ENCODE measurements around the gene ZNF319. TPM values are rescaled to one million over a fixed set of nuclear protein-coding genes. Genes with fewer than 3 reads are reported as not detected.
"Not testable (repeated sequence)": the region's sequence is repeated elsewhere in the genome, so short reads cannot be mapped to it uniquely, and the experiment has no call there.

ZNF319 gene
- total RNA-seq, 2 donors from 2014 or later, result 3.3 to 4.7 TPM

DNA sequence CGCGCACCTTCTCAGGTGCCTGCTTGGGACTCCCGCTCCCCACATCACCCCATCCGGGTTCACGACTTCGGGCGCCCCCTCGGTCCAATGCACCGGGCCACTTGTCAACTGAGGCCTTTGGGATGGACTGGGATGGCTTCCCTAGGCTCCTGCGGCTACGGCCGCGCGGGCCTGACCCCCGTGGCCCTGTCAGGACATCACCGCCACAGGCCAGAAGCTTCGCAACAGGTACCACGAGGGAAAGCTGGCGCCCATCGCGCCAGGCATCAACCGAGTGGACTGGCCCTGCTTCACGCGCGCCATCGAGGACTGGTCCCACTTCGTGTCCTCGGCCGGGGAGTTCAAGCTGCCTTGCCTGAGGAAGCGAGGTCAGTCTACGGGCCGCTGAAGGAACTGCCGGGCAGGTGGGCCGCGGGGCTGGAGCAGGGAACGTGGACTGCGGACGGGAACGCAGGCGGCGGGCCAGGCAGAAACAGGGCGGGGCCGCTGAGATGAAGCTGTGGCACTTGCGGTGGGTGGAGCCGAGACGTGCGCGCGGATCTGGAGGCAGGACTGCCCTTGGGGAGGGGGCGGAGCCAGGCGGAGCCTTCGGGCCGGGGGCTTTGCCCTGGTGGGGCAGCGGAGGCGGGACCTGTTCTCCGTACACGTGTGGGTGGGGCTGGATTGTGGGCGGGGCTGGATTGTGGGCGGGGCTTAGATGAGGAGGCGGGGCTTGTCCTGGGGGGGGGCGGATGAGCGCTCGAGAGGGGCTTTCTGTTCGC is 15.8 kb downstream of the ZNF319 start:
- TF ChIP-seq, protein P1, sequence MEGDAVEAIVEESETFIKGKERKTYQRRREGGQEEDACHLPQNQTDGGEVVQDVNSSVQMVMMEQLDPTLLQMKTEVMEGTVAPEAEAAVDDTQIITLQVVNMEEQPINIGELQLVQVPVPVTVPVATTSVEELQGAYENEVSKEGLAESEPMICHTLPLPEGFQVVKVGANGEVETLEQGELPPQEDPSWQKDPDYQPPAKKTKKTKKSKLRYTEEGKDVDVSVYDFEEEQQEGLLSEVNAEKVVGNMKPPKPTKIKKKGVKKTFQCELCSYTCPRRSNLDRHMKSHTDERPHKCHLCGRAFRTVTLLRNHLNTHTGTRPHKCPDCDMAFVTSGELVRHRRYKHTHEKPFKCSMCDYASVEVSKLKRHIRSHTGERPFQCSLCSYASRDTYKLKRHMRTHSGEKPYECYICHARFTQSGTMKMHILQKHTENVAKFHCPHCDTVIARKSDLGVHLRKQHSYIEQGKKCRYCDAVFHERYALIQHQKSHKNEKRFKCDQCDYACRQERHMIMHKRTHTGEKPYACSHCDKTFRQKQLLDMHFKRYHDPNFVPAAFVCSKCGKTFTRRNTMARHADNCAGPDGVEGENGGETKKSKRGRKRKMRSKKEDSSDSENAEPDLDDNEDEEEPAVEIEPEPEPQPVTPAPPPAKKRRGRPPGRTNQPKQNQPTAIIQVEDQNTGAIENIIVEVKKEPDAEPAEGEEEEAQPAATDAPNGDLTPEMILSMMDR (IDR thresholded peaks at IDR 0.05), result no peak
- TF ChIP-seq POLR2A (IDR thresholded peaks at IDR 0.05), result no peak
- Histone ChIP-seq H3K27me3 (no peaks in the 10 kb centered on the region), H3K9me3 (no peaks in the 10 kb centered on the region), H3K27ac (peak overlapping the region in 1 of 4 donors; percentile 27), H3K4me3 (peak overlapping the region; percentile 29 to 35), H3K4me1 (peaks cover 9% of the 10 kb centered on the region), H3K36me3 (replicated peaks in 1 of 2; ENCODE audit: insufficient read depth in 1 of 2, low read depth in 2 of 2) (no peaks in the 10 kb centered on the region)
- intact Hi-C loops (cut with DNase I), result no loop called here
- 16 to 29% methylated on average over 26 to 62 of the region's 64 CpGs for WGBS, 2 donors
- peak; percentile 90 for ATAC-seq
- peak; percentile 84 to 95 (median 91) for DNase-seq

DNA sequence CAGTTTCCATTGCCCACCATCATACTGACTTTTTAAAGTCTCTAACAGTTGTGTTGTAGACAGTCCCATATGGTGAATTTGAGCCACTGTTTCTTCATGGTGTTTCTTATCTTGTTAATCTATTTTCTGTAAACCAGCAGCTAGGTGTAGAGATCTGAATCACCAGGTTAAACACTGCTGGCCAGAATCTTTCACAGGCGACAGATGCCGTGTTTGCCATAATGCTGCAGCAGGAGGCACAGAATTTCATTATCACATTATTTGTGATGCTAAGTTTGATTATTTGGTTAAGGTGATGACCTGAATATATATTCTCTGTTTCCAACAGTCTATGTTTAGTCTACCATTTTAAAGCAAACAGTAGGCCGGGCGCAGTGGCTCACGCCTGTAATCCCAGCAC is 18.1 kb downstream of the ZNF319 start:
- peak in 1 of 4 donors; percentile 1 for DNase-seq
- peaks cover 9% of the 10 kb centered on the region for H3K4me1 ChIP-seq
- no peak for ATAC-seq
- WGBS, 2 donors, result 89 to 94% methylated on average over 5 of the region's 5 CpGs
- no peaks in the 10 kb centered on the region for H3K27me3 ChIP-seq
- TF ChIP-seq, protein P1 (IDR thresholded peaks at IDR 0.05), result no peak
- no peak for TF ChIP-seq POLR2A (IDR thresholded peaks at IDR 0.05)
- no peaks in the 10 kb centered on the region for H3K9me3 ChIP-seq
- no peak overlapping the region for H3K4me3 ChIP-seq
- H3K36me3 ChIP-seq (replicated peaks in 1 of 2; ENCODE audit: insufficient read depth in 1 of 2, low read depth in 2 of 2), result no peaks in the 10 kb centered on the region
- intact Hi-C loops (cut with DNase I), result no loop called here
- H3K27ac ChIP-seq, result no peak overlapping the region

GRCh38 chr16:57981636-57982035 is 18.8 kb downstream of the ZNF319 start:
- ATAC-seq, result no peak
- WGBS, 2 donors, result 85 to 93% methylated on average over 6 to 7 of the region's 7 CpGs

DNA sequence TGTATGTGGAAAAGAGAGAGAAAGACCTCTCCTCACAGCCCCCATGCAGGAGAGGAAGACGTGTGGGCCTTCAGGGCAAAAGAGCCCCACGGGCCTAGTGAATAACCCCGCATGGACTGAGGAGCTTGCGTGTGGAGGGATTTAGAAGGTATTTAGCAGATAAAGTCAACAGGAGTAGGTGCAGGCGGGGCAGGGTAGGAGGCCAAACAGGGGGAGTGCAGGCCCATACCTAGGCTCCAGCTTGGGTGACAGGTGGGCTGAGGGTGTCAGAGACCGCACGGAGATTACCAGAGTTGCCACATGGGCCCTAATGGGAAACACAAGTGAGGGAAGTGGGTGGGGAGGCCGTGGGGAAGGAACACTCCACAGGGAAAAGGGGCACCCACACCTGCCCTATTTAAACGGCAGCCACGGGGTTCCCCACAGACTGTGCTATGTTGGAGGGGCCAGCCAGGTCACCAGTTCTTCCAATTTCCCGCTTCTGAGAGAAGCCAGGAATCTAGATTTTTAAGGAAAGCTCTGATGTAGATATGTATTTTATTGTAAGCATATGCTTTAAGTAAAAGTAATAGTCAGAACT is 21.4 kb downstream of the ZNF319 start:
- Histone ChIP-seq H3K27me3 (no peaks in the 10 kb centered on the region), H3K4me1 (peaks cover 1% of the 10 kb centered on the region), H3K27ac (no peak overlapping the region), H3K9me3 (no peaks in the 10 kb centered on the region), H3K36me3 (replicated peaks in 1 of 2; ENCODE audit: insufficient read depth in 1 of 2, low read depth in 2 of 2) (no peaks in the 10 kb centered on the region), H3K4me3 (no peak overlapping the region)
- WGBS, 2 donors, result 85 to 87% methylated on average over 11 of the region's 11 CpGs
- DNase-seq (no peak), ATAC-seq (no peak)
- no peak for TF ChIP-seq POLR2A (IDR thresholded peaks at IDR 0.05)
- TF ChIP-seq, protein P1 (IDR thresholded peaks at IDR 0.05), result no peak
- intact Hi-C loops (cut with DNase I), result no loop called here

More at GRCh38 chr16:57981636-57982035, 18.8 kb downstream of the ZNF319 start:
- peaks cover 9% of the 10 kb centered on the region for H3K4me1 ChIP-seq
- H3K27me3 ChIP-seq, result no peaks in the 10 kb centered on the region
- no peak overlapping the region for H3K4me3 ChIP-seq
- H3K27ac ChIP-seq, result no peak overlapping the region
- TF ChIP-seq POLR2A (IDR thresholded peaks at IDR 0.05), result no peak
- TF ChIP-seq, protein P1 (IDR thresholded peaks at IDR 0.05), result no peak
- H3K36me3 ChIP-seq (replicated peaks in 1 of 2; ENCODE audit: insufficient read depth in 1 of 2, low read depth in 2 of 2), result no peaks in the 10 kb centered on the region
- DNase-seq, result peak in 1 of 4 donors; percentile 1
- H3K9me3 ChIP-seq, result no peaks in the 10 kb centered on the region
- intact Hi-C loops (cut with DNase I), result no loop called here

- H3K9me3 ChIP-seq; DNase-seq; H3K27me3 ChIP-seq; H3K4me3 ChIP-seq; ATAC-seq; H3K36me3 ChIP-seq (replicated peaks in 1 of 2; ENCODE audit: insufficient read depth in 1 of 2, low read depth in 2 of 2); H3K27ac ChIP-seq; H3K4me1 ChIP-seq; intact Hi-C loops (cut with DNase I): not testable (repeated sequence)
- 90 to 95% methylated on average over 2 of the region's 2 CpGs for WGBS, 2 donors
Observed at GRCh38 chr16:57978070-57978465, 22.4 kb downstream of the ZNF319 start.
